Activated T-helper 1 cell treated with anti-CD3 and anti-CD28 coated beads, Interleukin-12 subunit alpha, Interleukin-12 subunit beta, Interleukin-2, Interleukin-4 antibody, amounts not matched to agents 30 ng/mL and 10 ng/mL and 1 ng/mL, durations not matched to agents 14 hours and 24 hours and 36 hours (primary cell): ENCODE results near the gene DIAPH3. TPM values are rescaled to one million over a fixed set of nuclear protein-coding genes. Genes with fewer than 3 reads are reported as not detected.

Experiments used
- DNase-seq: peaks from one replicate; pipeline ENCODE4 v3.0.0; 2021; ENCODE audit warnings: low spot score
- H3K27ac Mint-ChIP-seq: one replicate; pipeline ENCODE4 v1.8.0; 2021; ENCODE audit warnings: mild to moderate bottlenecking, mixed read lengths
- H3K27me3 Mint-ChIP-seq: one replicate; pipeline ENCODE4 v1.8.0; 2022; ENCODE audit warnings: mild to moderate bottlenecking, moderate library complexity, mixed read lengths; ENCODE audit not compliant: insufficient read depth
- H3K36me3 Mint-ChIP-seq: one replicate; pipeline ENCODE4 v1.8.0; 2021; ENCODE audit warnings: low read depth, mixed read lengths
- H3K4me1 Mint-ChIP-seq: one replicate; pipeline ENCODE4 v1.8.0; 2021; ENCODE audit warnings: low read depth, mixed read lengths
- H3K4me3 Mint-ChIP-seq: one replicate; pipeline ENCODE4 v1.8.0; 2021; ENCODE audit warnings: mild to moderate bottlenecking, moderate library complexity, mixed read lengths
- H3K9me3 Mint-ChIP-seq: one replicate; pipeline ENCODE4 v1.8.0; 2021; ENCODE audit warnings: mixed read lengths
- intact Hi-C: fragments of 100-400 bp; cut with micrococcal nuclease; formaldehyde crosslinking; loops from one replicate; pipeline ENCODE4 v1.15.1; 2024
- total RNA-seq: library from RNA; stranded (reverse); gene quantifications from 2 replicates; pipeline ENCODE4 v1.2.3, GENCODE V29; 2022

DIAPH3 gene
- total RNA-seq, 1 donor from 2014 or later, result 22.8 TPM

DNA sequence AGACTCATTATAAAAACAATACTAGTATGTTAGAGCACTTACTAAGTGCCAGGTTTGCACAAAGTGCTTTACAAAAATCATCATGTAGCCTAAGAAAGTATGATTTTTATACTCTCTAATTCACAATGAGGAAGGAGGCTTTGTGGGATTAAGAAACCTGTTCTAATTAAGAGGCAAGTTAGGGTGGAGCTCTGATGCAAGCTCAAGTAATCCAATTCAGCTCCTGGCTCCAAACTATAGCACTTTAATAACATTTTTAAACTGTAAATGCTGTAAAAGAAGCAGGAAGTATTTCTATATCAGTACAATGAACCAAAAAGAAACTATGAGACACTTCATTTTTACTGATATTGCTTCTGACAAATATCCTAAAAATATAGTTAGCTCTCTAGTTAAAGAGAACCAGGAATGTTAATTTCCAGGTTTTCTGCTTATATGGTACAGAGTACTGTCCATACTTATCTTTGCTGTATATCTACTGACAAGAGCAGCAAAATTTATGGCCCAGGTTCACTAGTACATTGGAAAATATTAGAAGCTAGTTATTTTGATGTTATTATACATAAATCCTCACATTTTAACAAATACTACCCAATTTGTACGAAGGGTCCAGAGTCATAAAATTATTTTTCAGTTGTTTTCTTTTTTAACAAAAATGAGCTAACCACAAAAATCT lies 482.0 kb downstream of the DIAPH3 start:
- no peaks in the 10 kb centered on the region for H3K27me3 Mint-ChIP-seq
- no peak overlapping the region for H3K4me3 Mint-ChIP-seq
- no peaks in the 10 kb centered on the region for H3K4me1 Mint-ChIP-seq
- intact Hi-C loops, result no loop called here
- H3K36me3 Mint-ChIP-seq, result no peaks in the 10 kb centered on the region
- no peak for DNase-seq
- no peak overlapping the region for H3K27ac Mint-ChIP-seq
- no peaks in the 10 kb centered on the region for H3K9me3 Mint-ChIP-seq

DNA sequence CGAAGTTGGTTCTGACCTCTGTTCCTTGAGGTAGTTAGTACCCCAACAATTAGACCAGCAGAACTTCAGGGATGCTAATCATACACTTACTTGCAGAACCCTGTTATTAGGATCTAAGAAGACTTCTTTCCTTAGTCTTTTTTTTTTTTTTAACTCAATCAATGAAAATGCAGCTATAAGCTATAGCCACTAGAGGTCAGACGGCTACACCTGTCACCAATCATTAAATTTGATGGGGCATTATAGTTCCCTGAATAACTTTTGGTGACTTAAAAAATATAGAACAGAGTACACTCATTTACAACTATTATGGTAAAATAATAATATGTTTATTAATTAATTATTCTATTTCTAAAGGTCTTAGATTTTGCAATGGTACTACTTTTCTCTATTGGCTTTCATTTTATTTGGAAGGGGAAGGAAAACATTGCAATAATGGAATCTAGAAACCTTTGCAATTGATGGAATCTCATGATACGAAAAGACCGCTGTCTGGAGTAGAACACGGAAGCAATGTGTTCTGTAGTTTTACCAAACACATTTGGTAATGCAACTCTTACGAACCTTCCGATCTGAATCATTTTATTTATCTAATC lies 483.2 kb downstream of the DIAPH3 start:
- H3K36me3 Mint-ChIP-seq, result no peaks in the 10 kb centered on the region

DNA sequence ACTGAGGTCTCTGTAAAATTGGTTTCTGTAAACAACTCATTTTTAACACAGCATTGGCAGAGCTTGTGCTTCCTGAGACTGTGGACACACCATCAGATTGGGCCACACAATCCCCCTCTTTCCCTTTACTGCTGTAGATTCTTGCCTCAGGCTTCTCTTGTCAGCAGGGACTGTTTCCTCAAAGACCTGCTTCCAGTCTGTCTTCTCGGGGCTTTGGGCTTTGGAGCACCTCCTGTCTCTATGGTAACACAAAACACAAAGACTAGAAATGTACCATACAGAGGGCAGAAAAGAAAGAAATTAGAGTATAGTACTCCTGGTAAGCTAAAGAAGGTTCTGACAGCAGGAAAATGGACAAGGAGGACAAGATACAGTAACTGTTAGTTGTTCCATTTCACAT lies 484.5 kb downstream of the DIAPH3 start:
- no peaks in the 10 kb centered on the region for H3K4me1 Mint-ChIP-seq
- no peak overlapping the region for H3K4me3 Mint-ChIP-seq
- no peaks in the 10 kb centered on the region for H3K27me3 Mint-ChIP-seq
- no peak overlapping the region for H3K27ac Mint-ChIP-seq
- H3K36me3 Mint-ChIP-seq, result no peaks in the 10 kb centered on the region
- intact Hi-C loops, result no loop called here
- no peaks in the 10 kb centered on the region for H3K9me3 Mint-ChIP-seq
- DNase-seq, result no peak

More for the DNA sequence above, 483.2 kb downstream of the DIAPH3 start:
- no peak for DNase-seq
- H3K27me3 Mint-ChIP-seq, result no peaks in the 10 kb centered on the region
- no peak overlapping the region for H3K4me3 Mint-ChIP-seq
- no peaks in the 10 kb centered on the region for H3K4me1 Mint-ChIP-seq
- intact Hi-C loops, result loop anchor here (1.0 kb wide), 3 partner anchors 226 to 751 kb away; no protein-coding TSS in a partner anchor
- no peak overlapping the region for H3K27ac Mint-ChIP-seq
- no peaks in the 10 kb centered on the region for H3K9me3 Mint-ChIP-seq

DNA sequence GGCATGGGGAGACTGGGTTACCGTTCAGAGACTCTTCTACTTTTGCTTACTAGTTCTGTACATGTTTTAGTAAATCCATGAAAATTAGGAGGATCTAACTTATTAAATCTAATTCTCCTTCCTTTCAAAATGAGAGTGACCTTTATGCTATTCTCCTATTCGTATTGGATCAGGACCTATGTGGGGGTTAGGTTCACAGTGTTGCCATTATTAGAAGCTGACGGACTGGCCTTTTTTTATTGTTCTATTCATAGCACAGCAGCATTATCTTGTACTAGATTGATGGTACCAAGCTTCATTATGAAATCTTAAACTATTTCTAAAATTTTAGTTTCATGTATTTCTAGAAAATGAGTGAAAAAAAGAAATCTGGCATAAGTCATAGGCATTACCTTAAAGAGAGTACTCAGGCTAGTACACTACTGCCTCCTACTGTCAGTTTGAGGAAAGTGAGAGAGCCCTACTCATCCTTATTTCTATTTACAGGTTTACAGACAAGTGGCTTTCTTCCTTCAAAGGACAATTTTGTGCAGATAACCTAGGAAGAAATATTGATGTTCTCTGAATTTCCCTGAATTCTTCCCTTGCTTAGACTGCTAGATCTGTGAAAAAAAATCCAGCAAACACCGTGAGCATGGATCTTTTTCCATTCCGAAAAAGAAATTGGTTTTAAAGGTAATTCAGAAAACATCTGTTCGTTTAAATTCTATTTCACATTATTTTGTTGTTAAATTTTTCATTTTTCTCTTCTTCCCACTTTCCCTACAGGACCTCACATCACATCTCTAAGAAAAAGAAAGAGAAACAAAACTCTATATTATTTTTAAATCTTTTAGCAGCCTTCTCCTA lies 485.5 kb downstream of the DIAPH3 start:
- Mint-ChIP-seq H3K27me3 (no peaks in the 10 kb centered on the region), H3K27ac (no peak overlapping the region), H3K4me3 (no peak overlapping the region), H3K4me1 (no peaks in the 10 kb centered on the region), H3K36me3 (no peaks in the 10 kb centered on the region), H3K9me3 (no peaks in the 10 kb centered on the region)
- intact Hi-C loops, result loop anchor here (1.0 kb wide), 1 partner anchor 287 kb away; no protein-coding TSS in a partner anchor
- DNase-seq, result no peak

DNA sequence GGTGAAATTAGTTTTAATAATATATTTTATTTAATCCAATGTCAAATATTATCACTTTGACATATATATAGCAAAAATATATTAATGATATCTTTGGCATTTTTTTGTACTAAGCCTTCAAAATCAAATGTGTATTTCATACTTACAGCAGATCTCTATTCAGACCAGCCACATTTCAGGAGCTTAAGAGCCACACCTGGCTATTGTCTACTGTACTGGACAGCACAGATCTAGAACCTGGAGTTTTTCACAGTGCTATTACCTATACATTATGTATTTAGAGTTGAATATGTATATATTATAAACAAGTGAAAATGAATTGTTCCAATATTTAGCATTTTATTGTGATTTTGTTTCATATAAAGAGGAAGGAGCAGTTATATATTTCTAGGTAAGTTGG lies 486.3 kb downstream of the DIAPH3 start:
- DNase-seq, result no peak
- intact Hi-C loops, result no loop called here
- Mint-ChIP-seq H3K36me3 (no peaks in the 10 kb centered on the region), H3K27ac (no peak overlapping the region), H3K27me3 (no peaks in the 10 kb centered on the region), H3K9me3 (no peaks in the 10 kb centered on the region), H3K4me1 (no peaks in the 10 kb centered on the region), H3K4me3 (no peak overlapping the region)

DNA sequence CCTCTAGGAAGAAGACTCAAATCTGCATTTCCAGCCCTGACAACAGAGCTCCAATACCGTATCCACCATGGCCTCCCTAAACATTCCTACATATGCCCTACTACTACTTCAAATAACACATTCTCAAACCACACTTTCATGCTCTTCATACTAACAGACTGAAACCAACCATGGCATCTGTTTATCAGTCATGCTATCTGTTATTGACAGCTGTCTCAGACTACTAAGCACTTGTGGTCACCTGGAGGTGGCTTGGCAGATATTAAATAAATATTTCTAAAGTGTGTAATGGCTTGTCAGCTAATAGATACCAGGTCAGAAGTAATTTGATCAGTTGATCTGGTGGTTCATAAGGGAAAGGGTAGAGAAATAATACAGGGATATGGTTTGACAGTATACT lies 489.1 kb downstream of the DIAPH3 start:
- DNase-seq, result no peak
- H3K27ac Mint-ChIP-seq, result no peak overlapping the region
- no peaks in the 10 kb centered on the region for H3K9me3 Mint-ChIP-seq
- no peaks in the 10 kb centered on the region for H3K36me3 Mint-ChIP-seq
- intact Hi-C loops, result no loop called here
- H3K4me3 Mint-ChIP-seq, result no peak overlapping the region
- H3K4me1 Mint-ChIP-seq, result no peaks in the 10 kb centered on the region
- H3K27me3 Mint-ChIP-seq, result no peaks in the 10 kb centered on the region

DNA sequence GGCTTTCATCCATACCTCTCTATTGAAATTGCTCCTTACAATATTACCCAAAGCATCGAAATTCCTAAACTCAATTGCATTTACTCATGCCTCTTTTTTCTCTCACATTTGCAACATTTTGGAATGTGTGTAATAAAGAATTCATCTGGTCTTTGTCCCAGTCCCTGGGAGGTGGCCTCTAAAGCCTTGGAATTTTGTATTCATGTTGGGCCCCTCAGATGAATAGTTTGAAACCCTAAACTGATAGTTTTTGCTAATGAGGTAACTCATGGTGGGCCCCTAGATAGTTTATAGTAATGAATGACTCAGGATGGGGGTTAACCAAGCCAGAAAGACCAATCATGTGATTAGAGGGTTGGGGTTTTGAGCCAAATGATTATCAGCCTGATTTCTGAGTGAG lies 490.4 kb downstream of the DIAPH3 start:
- Mint-ChIP-seq H3K4me3 (no peak overlapping the region), H3K27ac (no peak overlapping the region), H3K9me3 (no peaks in the 10 kb centered on the region), H3K4me1 (no peaks in the 10 kb centered on the region), H3K36me3 (no peaks in the 10 kb centered on the region), H3K27me3 (no peaks in the 10 kb centered on the region)
- intact Hi-C loops, result no loop called here
- DNase-seq, result no peak

DNA sequence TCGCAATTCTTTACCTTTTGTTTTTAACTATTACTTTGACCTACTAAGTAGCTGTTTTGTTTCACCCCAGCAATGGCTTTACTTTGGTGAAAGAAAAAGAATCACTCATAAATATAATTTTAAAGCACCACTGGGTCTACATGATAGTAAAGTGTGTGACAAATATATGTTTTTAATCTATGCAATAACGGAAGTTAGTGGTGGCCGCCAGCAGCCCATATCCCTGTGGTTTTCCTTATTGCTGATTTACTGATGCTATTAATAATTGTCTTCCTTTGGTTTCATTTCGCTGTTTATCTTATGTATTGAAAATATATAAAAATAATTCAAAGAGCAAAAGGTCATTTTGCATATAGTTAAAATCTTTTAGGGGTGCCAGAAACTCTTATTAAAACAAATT lies 491.3 kb downstream of the DIAPH3 start:
- Mint-ChIP-seq H3K36me3 (no peaks in the 10 kb centered on the region), H3K27ac (no peak overlapping the region), H3K4me3 (no peak overlapping the region), H3K4me1 (no peaks in the 10 kb centered on the region), H3K9me3 (no peaks in the 10 kb centered on the region), H3K27me3 (no peaks in the 10 kb centered on the region)
- intact Hi-C loops, result no loop called here
- DNase-seq, result no peak

DNA sequence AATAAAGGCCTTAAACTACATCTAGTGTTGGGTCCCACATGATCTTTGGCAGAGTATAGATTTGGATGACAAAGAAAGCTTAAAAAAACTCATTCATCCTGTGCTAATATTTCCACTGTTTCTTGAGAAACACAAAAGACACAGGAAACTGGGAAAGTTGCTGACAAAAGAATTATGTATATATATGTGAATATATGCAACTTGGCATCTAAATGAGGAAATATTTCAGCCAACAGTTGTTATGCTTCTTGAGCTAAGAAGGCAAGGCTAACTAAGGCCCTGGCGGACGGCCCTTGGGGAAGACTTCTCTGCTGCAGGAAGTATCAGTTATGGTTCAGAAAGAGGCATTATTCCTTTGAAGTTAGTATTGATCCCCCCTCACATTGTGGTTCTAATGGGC lies 491.8 kb downstream of the DIAPH3 start:
- no peaks in the 10 kb centered on the region for H3K9me3 Mint-ChIP-seq
- H3K36me3 Mint-ChIP-seq, result no peaks in the 10 kb centered on the region
- H3K27me3 Mint-ChIP-seq, result no peaks in the 10 kb centered on the region
- intact Hi-C loops, result no loop called here
- H3K4me3 Mint-ChIP-seq, result no peak overlapping the region
- H3K4me1 Mint-ChIP-seq, result no peaks in the 10 kb centered on the region
- no peak overlapping the region for H3K27ac Mint-ChIP-seq
- DNase-seq, result no peak

DNA sequence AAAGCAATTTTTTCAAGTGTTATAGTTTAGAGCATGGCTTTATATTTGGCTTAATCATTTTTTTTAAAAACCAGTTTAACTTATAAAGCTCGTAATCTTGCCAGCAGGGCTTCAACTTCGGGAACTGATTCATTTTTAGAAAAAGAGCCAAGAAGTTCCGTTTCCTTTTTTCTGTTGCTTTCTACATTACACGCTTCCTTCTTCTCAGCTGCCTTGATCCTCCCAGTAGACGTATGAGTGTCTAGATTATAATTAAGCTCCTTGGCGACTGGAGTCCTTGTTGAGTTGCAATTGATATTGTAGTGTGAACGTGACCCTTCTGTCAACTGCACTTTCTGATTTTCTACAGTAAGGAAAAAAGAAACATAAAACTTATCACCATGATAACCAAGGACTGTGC lies 497.2 kb downstream of the DIAPH3 start:
- intact Hi-C loops, result no loop called here
- Mint-ChIP-seq H3K27me3 (no peaks in the 10 kb centered on the region), H3K4me3 (no peak overlapping the region)

DNA sequence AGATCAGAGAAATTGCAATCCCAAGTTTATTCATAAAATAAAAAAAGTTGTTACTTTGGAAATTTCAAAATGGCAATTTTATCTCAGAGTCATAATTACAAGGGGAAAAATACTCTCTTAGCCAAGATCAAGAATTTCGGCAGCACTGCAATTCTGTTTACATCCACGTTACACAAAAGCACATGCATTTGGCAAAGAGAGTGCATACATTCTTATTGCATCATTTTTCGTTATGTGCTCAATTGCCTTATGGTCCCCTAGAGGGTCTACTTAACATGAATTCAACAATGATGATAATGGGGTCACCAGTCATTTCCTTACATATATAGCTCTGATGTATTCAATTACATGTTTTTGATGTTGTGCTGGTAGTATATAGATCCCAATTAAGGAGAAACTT lies 498.0 kb downstream of the DIAPH3 start:
- Mint-ChIP-seq H3K4me1 (no peaks in the 10 kb centered on the region), H3K27me3 (no peaks in the 10 kb centered on the region), H3K4me3 (no peak overlapping the region), H3K9me3 (no peaks in the 10 kb centered on the region), H3K36me3 (no peaks in the 10 kb centered on the region), H3K27ac (no peak overlapping the region)
- DNase-seq, result no peak
- intact Hi-C loops, result no loop called here

More for the DNA sequence above, 497.2 kb downstream of the DIAPH3 start:
- H3K9me3 Mint-ChIP-seq, result no peaks in the 10 kb centered on the region
- H3K27ac Mint-ChIP-seq, result no peak overlapping the region
- H3K36me3 Mint-ChIP-seq, result no peaks in the 10 kb centered on the region
- no peaks in the 10 kb centered on the region for H3K4me1 Mint-ChIP-seq
- no peak for DNase-seq

DNA sequence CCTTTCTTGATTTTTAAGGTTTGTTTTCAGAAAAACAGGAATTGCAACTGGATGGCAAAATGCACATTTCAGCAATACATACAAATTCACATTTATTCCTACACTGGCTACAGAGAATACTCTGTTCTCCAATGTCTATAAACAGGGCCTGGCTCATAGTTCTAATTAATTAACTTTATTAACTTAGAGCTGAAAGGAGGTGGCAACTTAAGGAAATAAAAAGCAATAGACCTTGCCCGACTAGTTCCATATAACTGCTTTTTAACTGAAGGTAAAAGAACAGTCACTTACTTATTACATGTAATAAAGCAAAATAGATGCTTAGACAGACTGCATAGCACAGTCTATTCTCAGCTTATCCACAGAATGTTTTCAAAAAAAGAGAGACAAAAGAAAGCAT lies 498.5 kb downstream of the DIAPH3 start:
- no peaks in the 10 kb centered on the region for H3K36me3 Mint-ChIP-seq
- no peaks in the 10 kb centered on the region for H3K4me1 Mint-ChIP-seq
- no peaks in the 10 kb centered on the region for H3K9me3 Mint-ChIP-seq
- H3K27ac Mint-ChIP-seq, result no peak overlapping the region
- no peak for DNase-seq
- no peak overlapping the region for H3K4me3 Mint-ChIP-seq
- H3K27me3 Mint-ChIP-seq, result no peaks in the 10 kb centered on the region
- intact Hi-C loops, result no loop called here

DNA sequence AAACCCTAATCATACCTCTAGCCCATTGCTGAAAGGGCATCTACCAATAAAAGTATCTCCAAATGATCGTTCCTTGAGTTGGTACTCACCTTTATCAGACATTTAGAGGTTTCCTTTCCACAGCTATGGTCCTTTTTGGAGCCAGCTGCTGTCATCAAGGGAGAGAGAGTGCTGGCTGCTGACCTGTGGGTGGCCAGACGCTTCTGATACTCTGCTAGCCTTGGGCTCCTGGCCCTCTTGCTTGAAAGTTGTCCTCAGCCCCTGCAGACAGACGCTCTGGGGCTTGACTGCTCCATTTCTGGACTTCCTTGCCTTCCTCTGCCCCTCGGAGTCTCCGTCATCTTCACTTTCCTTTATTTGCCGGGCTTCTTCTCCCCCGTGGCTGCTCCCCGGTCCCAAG lies 499.1 kb downstream of the DIAPH3 start:
- H3K4me3 Mint-ChIP-seq, result no peak overlapping the region
- no peak overlapping the region for H3K27ac Mint-ChIP-seq
- intact Hi-C loops, result no loop called here

More for the DNA sequence above, 499.1 kb downstream of the DIAPH3 start:
- no peak for DNase-seq
- Mint-ChIP-seq H3K36me3 (no peaks in the 10 kb centered on the region), H3K4me1 (no peaks in the 10 kb centered on the region), H3K27me3 (no peaks in the 10 kb centered on the region), H3K9me3 (no peaks in the 10 kb centered on the region)
